ENCODE data around the gene OTOP2. TPM values are rescaled to one million over a fixed set of nuclear protein-coding genes. Genes with fewer than 3 reads are reported as not detected.

Gene OTOP2
- polyA plus RNA-seq, 1 experiment, result not detected

DNA sequence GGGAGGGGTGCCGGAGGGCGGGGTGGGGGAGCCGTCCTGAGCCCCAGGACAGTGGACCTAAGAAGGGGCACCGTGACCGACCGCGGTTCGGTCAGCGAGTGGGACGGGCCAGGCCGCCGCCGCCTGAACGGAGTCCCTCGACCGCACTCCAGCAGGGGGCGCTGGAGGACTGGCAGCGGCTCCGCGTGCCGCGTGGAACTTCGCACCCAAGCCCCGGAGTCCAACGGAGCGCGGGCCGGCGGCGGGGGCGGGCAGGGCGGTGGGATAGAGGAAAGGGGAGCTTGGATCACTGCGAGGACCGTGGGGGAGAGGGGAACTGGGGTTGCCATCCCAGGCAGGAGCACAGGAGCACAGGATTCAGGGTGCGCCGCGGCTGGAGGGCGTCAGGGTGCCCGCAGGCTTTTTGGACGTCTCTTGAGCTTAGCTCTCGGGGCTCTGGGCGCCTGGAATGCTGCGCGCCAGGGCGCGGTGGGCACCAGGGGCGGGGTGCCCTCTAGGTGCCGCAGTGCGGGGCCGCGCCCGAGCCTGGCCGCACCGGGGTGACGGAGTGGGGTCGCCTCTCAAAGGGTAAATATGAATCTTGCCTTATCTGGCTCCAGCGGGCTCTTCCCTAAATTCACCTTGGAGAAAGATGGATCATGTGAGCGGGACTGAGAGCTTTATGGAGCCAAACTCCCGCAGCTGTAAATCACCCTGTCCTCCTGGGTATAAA lies 379 bp upstream of the OTOP2 start:
- Histone ChIP-seq H3K9me3 (ENCODE audit: control insufficient read depth, insufficient read depth, low read length) (no peaks in the 10 kb centered on the region; the same call in 1 of the 2 replicates), H3K4me3 (ENCODE audit: low read depth, low read length) (no peak overlapping the region; the same call in 1 of the 2 replicates), H3K27me3 (ENCODE audit: control insufficient read depth, insufficient read depth, low read length) (peaks cover 67% of the 10 kb centered on the region), H3K27ac (ENCODE audit: low read depth, low read length) (no peak overlapping the region)
- POLR2A ChIA-PET, result no interaction called here
- CTCF ChIA-PET, result interaction anchor here (0.6 to 3.9 kb wide), 10 partner anchors 9 to 133 kb away, joined by 3 to 40 read pairs (median 3); no protein-coding TSS in a partner anchor
- no peak for DNase-seq (ENCODE audit: low read depth, low spot score)
- TF ChIP-seq, protein P1, sequence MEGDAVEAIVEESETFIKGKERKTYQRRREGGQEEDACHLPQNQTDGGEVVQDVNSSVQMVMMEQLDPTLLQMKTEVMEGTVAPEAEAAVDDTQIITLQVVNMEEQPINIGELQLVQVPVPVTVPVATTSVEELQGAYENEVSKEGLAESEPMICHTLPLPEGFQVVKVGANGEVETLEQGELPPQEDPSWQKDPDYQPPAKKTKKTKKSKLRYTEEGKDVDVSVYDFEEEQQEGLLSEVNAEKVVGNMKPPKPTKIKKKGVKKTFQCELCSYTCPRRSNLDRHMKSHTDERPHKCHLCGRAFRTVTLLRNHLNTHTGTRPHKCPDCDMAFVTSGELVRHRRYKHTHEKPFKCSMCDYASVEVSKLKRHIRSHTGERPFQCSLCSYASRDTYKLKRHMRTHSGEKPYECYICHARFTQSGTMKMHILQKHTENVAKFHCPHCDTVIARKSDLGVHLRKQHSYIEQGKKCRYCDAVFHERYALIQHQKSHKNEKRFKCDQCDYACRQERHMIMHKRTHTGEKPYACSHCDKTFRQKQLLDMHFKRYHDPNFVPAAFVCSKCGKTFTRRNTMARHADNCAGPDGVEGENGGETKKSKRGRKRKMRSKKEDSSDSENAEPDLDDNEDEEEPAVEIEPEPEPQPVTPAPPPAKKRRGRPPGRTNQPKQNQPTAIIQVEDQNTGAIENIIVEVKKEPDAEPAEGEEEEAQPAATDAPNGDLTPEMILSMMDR (IDR thresholded peaks at IDR 0.05; ENCODE audit: low read depth, low read length), result peak; percentile 54

DNA sequence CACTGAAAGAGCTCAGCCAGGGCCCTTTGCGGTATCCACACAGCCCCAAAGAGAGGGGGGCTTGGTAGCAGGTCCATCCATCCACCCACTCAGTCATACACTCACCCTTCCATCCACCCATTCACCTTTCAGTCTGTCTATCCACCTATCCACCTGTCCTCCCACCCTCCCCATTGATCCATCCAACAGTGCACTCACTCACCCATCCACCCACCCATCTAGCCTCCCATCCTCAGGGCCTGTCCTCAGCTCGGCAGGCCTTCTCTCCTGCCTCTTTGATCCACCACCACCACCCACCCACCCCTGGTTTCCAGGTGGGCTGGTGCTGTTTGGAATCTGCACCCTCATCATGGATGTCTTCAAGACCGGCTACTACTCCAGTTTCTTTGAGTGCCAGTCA lies 1.2 kb downstream of the OTOP2 start:
- H3K9me3 ChIP-seq (ENCODE audit: control insufficient read depth, insufficient read depth, low read length), result no peaks in the 10 kb centered on the region; the same call in 1 of the 2 replicates
- no peak overlapping the region for H3K4me3 ChIP-seq (ENCODE audit: low read depth, low read length)
- H3K27me3 ChIP-seq (ENCODE audit: control insufficient read depth, insufficient read depth, low read length), result peaks cover 56% of the 10 kb centered on the region
- H3K27ac ChIP-seq (ENCODE audit: low read depth, low read length), result no peak overlapping the region
- no peak for DNase-seq (ENCODE audit: low read depth, low spot score)
- TF ChIP-seq, protein P1 (IDR thresholded peaks at IDR 0.05; ENCODE audit: low read depth, low read length), result no peak
- CTCF ChIA-PET, result interaction anchor here (0.5 to 3.9 kb wide), 3 partner anchors 11 to 36 kb away, joined by 3 to 40 read pairs (median 4); no protein-coding TSS in a partner anchor
- POLR2A ChIA-PET, result no interaction called here

DNA sequence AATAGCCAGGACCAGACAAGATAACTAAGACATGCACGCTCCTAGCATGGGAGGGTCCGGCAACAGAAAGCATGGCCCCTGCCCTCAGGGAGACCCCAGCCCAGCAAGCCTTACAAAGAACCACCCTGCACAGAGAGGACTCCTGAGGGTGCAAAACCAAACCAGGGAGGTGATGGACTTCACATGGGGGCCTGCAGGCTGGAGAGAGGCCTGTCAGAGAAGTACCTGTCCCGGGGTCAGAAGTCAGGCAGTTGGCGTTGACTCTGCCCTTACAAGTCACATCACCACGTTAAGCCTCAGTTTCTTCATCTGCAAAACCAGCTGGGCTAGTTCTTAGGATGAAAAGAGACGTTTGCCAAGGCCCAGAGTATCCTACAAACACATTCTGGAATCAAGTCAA lies 4.7 kb downstream of the OTOP2 start:
- TF ChIP-seq, protein P1 (IDR thresholded peaks at IDR 0.05; ENCODE audit: low read depth, low read length), result no peak
- H3K4me3 ChIP-seq (ENCODE audit: low read depth, low read length), result no peak overlapping the region
- no peak overlapping the region for H3K27ac ChIP-seq (ENCODE audit: low read depth, low read length)
- peaks cover 44% of the 10 kb centered on the region for H3K27me3 ChIP-seq (ENCODE audit: control insufficient read depth, insufficient read depth, low read length)
- POLR2A ChIA-PET, result no interaction called here
- no peaks in the 10 kb centered on the region; the same call in 1 of the 2 replicates for H3K9me3 ChIP-seq (ENCODE audit: control insufficient read depth, insufficient read depth, low read length)
- CTCF ChIA-PET, result no interaction called here
- DNase-seq (ENCODE audit: low read depth, low spot score), result no peak

DNA sequence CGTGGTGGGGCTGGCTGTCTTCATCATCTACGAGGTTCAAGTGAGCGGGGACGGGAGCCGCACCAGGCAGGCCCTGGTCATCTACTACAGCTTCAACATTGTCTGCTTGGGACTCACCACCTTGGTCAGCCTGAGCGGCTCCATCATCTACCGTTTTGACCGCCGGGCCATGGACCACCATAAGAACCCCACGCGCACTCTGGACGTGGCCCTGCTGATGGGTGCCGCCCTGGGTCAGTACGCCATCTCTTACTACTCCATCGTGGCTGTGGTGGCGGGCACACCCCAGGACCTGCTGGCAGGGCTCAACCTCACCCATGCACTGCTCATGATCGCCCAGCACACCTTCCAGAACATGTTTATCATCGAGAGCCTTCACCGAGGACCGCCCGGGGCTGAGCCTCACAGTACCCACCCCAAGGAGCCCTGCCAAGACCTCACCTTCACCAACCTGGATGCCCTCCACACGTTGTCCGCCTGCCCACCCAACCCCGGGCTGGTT lies 6.5 kb downstream of the OTOP2 start:
- Histone ChIP-seq H3K4me3 (ENCODE audit: low read depth, low read length) (no peak overlapping the region), H3K27ac (ENCODE audit: low read depth, low read length) (no peak overlapping the region), H3K9me3 (ENCODE audit: control insufficient read depth, insufficient read depth, low read length) (no peaks in the 10 kb centered on the region; the same call in 1 of the 2 replicates), H3K27me3 (ENCODE audit: control insufficient read depth, insufficient read depth, low read length) (peaks cover 37% of the 10 kb centered on the region)
- POLR2A ChIA-PET, result no interaction called here
- DNase-seq (ENCODE audit: low read depth, low spot score), result no peak
- TF ChIP-seq, protein P1 (IDR thresholded peaks at IDR 0.05; ENCODE audit: low read depth, low read length), result no peak
- CTCF ChIA-PET, result no interaction called here

DNA sequence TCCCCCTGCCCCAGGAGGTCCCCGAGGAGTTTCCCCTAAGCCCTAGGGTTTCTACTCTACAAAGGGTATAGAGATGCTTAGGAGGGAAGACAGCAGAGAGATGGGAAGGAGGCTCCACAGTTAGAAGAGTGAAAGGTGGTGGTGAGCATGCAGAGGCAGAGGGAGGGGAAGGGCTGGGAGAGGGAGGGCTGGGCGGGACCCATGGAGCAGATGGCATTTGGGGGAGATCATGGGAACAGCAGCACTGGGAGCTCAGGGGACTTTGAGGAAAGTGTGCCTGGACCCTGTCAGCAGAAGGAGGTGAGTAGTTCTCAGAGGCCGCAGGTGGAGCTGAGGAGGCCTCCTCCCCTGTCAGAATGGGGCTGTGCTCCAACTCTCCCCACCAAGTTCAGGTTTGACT lies 11.0 kb downstream of the OTOP2 start:
- ChIA-PET CTCF (no interaction called here), POLR2A (no interaction called here)
- TF ChIP-seq, protein P1 (IDR thresholded peaks at IDR 0.05; ENCODE audit: low read depth, low read length), result no peak
- H3K9me3 ChIP-seq (ENCODE audit: control insufficient read depth, insufficient read depth, low read length), result no peaks in the 10 kb centered on the region; the same call in 1 of the 2 replicates
- H3K4me3 ChIP-seq (ENCODE audit: low read depth, low read length), result no peak overlapping the region
- H3K27ac ChIP-seq (ENCODE audit: low read depth, low read length), result no peak overlapping the region
- no peak for DNase-seq (ENCODE audit: low read depth, low spot score)
- H3K27me3 ChIP-seq (ENCODE audit: control insufficient read depth, insufficient read depth, low read length), result peaks cover 62% of the 10 kb centered on the region
